ES-I3 (cell line): ENCODE results near the gene COA1.
"Not testable (repeated sequence)": the region's sequence is repeated elsewhere in the genome, so short reads cannot be mapped to it uniquely, and the experiment has no call there.

Experiments used
- H3K36me3 ChIP-seq: 2 replicates; pipeline ENCODE4 v1.6.1; 2013; ENCODE audit warnings: mild to moderate bottlenecking, low read length, control low read depth, moderate library complexity; ENCODE audit not compliant: insufficient read depth
- H3K4me1 ChIP-seq: 2 replicates; pipeline ENCODE4 v1.6.1; 2013; ENCODE audit warnings: mild to moderate bottlenecking, control low read depth, low read length; ENCODE audit not compliant: insufficient read depth
- H3K9ac ChIP-seq: 2 replicates; pipeline ENCODE4 v1.6.1; 2013; ENCODE audit warnings: low read depth, mild to moderate bottlenecking, low read length, moderate library complexity
- H3K9me3 ChIP-seq: 2 replicates; pipeline ENCODE4 v1.6.1; 2013; ENCODE audit warnings: mild to moderate bottlenecking, low read length, moderate library complexity; ENCODE audit not compliant: control insufficient read depth, insufficient read depth

COA1 gene

GRCh38 chr7:43619213-43620012 lies 109.9 kb downstream of the COA1 start:
- H3K9me3 ChIP-seq: no peaks in the 10 kb centered on the region
- no peak overlapping the region for H3K9ac ChIP-seq
- H3K4me1 ChIP-seq: no peaks in the 10 kb centered on the region
- H3K36me3 ChIP-seq: peaks cover 6% of the 10 kb centered on the region; the same call in 1 of the 2 replicates

GRCh38 chr7:43618073-43618472 lies 111.2 kb downstream of the COA1 start:
- Histone ChIP-seq H3K9me3 (no peaks in the 10 kb centered on the region; the same call in 1 of the 2 replicates), H3K36me3 (peaks cover 6% of the 10 kb centered on the region), H3K9ac (no peak overlapping the region), H3K4me1 (no peaks in the 10 kb centered on the region)

- H3K9me3 ChIP-seq: no peaks in the 10 kb centered on the region; the same call in 1 of the 2 replicates
- peaks cover 6% of the 10 kb centered on the region for H3K36me3 ChIP-seq
- H3K4me1 ChIP-seq: no peaks in the 10 kb centered on the region
- H3K9ac ChIP-seq: no peak overlapping the region
Observed at GRCh38 chr7:43616977-43617376, 112.3 kb downstream of the COA1 start.

- Histone ChIP-seq H3K4me1 (no peaks in the 10 kb centered on the region), H3K36me3 (peaks cover 6% of the 10 kb centered on the region)
Observed at GRCh38 chr7:43615558-43616145, 113.7 kb downstream of the COA1 start.

GRCh38 chr7:43612599-43613589 lies 116.4 kb downstream of the COA1 start:
- H3K4me1 ChIP-seq: no peaks in the 10 kb centered on the region
- H3K9ac ChIP-seq: no peak overlapping the region
- peaks cover 9% of the 10 kb centered on the region for H3K36me3 ChIP-seq
- H3K9me3 ChIP-seq: no peaks in the 10 kb centered on the region; the same call in 1 of the 2 replicates

More at GRCh38 chr7:43615558-43616145, 113.7 kb downstream of the COA1 start:
- H3K9me3 ChIP-seq: no peaks in the 10 kb centered on the region; the same call in 1 of the 2 replicates
- no peak overlapping the region for H3K9ac ChIP-seq

- Histone ChIP-seq H3K4me1 (no peaks in the 10 kb centered on the region), H3K9ac (no peak overlapping the region), H3K36me3 (peaks cover 9% of the 10 kb centered on the region), H3K9me3 (no peaks in the 10 kb centered on the region; the same call in 1 of the 2 replicates)
Observed at GRCh38 chr7:43612128-43612527, 117.2 kb downstream of the COA1 start.

- Histone ChIP-seq H3K4me1 (no peaks in the 10 kb centered on the region), H3K36me3 (peaks cover 9% of the 10 kb centered on the region), H3K9ac (no peak overlapping the region), H3K9me3 (peaks cover 3% of the 10 kb centered on the region; the same call in 1 of the 2 replicates)
Observed at GRCh38 chr7:43609097-43609496, 120.2 kb downstream of the COA1 start.

- H3K9ac ChIP-seq: no peak overlapping the region
- peaks cover 3% of the 10 kb centered on the region; the same call in 1 of the 2 replicates for H3K9me3 ChIP-seq
- H3K36me3 ChIP-seq: peaks cover 4% of the 10 kb centered on the region; the same call in 1 of the 2 replicates
- H3K4me1 ChIP-seq: no peaks in the 10 kb centered on the region
Observed at GRCh38 chr7:43604251-43604650, 125.1 kb downstream of the COA1 start.

- H3K4me1 ChIP-seq: no peaks in the 10 kb centered on the region
- peaks cover 3% of the 10 kb centered on the region; the same call in 1 of the 2 replicates for H3K9me3 ChIP-seq
- H3K9ac ChIP-seq: no peak overlapping the region
- H3K36me3 ChIP-seq: no peaks in the 10 kb centered on the region; the same call in 1 of the 2 replicates
Observed at GRCh38 chr7:43602256-43602655, 127.1 kb downstream of the COA1 start.

GRCh38 chr7:43600056-43600455 lies 129.3 kb downstream of the COA1 start:
- Histone ChIP-seq H3K36me3 (no peaks in the 10 kb centered on the region; the same call in none of the 2 replicates), H3K9me3 (peaks cover 1% of the 10 kb centered on the region; the same call in 1 of the 2 replicates), H3K4me1 (no peaks in the 10 kb centered on the region), H3K9ac (no peak overlapping the region)

- H3K9me3 ChIP-seq, H3K4me1 ChIP-seq, H3K9ac ChIP-seq, H3K36me3 ChIP-seq: not testable (repeated sequence)
Observed at GRCh38 chr7:43596426-43596825, 132.9 kb downstream of the COA1 start.

GRCh38 chr7:43594020-43594419 lies 135.3 kb downstream of the COA1 start:
- no peaks in the 10 kb centered on the region for H3K9me3 ChIP-seq
- H3K9ac ChIP-seq: no peak overlapping the region
- no peaks in the 10 kb centered on the region; the same call in none of the 2 replicates for H3K36me3 ChIP-seq
- H3K4me1 ChIP-seq: 0 out of 2 replicates have a peak, but pooled peaks cover 3% of the 10 kb centered on the region

GRCh38 chr7:43593010-43593409 lies 136.3 kb downstream of the COA1 start:
- no peaks in the 10 kb centered on the region for H3K9me3 ChIP-seq
- no peak overlapping the region for H3K9ac ChIP-seq
- H3K4me1 ChIP-seq: 0 out of 2 replicates have a peak, but pooled peaks cover 3% of the 10 kb centered on the region
- H3K36me3 ChIP-seq: no peaks in the 10 kb centered on the region; the same call in 1 of the 2 replicates

- Histone ChIP-seq H3K36me3 (no peaks in the 10 kb centered on the region; the same call in 1 of the 2 replicates), H3K4me1 (0 out of 2 replicates have a peak, but pooled peaks cover 3% of the 10 kb centered on the region), H3K9me3 (no peaks in the 10 kb centered on the region), H3K9ac (no peak overlapping the region)
Observed at GRCh38 chr7:43592326-43592725, 137.0 kb downstream of the COA1 start.
